Fibroblast of pulmonary artery (primary cell): ENCODE measurements around the gene SAMHD1.
"Not testable (repeated sequence)": the region's sequence is repeated elsewhere in the genome, so short reads cannot be mapped to it uniquely, and the experiment has no call there.

ENCODE experiments used
- DNase-seq: peaks from one replicate; pipeline ENCODE4 v3.0.0-alpha.2; 2010; ENCODE audit warnings: low read depth
- H3K4me3 ChIP-seq: replicated peaks from 2 replicates; pipeline ENCODE4 v1.5.1; 2011; ENCODE audit warnings: low read depth, mild to moderate bottlenecking, control low read depth, low read length, moderate library complexity
- TF ChIP-seq, protein P1 (sequence below): IDR thresholded peaks from 2 replicates; pipeline ENCODE4 v1.5.1; 2011; ENCODE audit warnings: mild to moderate bottlenecking, control low read depth, low read length, inconsistent platforms; ENCODE audit errors: missing control alignments

Gene SAMHD1

DNA sequence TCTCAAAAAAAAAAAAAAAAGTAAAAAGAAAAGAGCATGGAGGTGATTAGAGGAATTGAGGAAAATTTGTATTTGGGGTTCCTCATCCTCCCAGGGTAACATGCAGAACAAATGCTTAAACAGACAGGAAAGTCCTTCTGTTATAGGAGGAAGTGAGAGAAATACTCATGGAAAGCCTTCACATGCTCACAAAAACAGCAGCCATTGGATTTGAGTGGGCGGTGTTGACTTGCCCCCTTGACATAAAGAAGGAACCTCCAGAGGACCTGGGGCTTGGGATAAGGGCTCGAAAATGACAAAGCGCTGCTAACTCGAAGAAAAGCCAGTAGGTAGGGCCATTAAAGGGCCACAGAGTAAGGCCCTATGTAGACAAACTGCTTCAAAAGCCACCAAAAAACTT, 17.5 kb upstream of the SAMHD1 start:
- TF ChIP-seq, protein P1, sequence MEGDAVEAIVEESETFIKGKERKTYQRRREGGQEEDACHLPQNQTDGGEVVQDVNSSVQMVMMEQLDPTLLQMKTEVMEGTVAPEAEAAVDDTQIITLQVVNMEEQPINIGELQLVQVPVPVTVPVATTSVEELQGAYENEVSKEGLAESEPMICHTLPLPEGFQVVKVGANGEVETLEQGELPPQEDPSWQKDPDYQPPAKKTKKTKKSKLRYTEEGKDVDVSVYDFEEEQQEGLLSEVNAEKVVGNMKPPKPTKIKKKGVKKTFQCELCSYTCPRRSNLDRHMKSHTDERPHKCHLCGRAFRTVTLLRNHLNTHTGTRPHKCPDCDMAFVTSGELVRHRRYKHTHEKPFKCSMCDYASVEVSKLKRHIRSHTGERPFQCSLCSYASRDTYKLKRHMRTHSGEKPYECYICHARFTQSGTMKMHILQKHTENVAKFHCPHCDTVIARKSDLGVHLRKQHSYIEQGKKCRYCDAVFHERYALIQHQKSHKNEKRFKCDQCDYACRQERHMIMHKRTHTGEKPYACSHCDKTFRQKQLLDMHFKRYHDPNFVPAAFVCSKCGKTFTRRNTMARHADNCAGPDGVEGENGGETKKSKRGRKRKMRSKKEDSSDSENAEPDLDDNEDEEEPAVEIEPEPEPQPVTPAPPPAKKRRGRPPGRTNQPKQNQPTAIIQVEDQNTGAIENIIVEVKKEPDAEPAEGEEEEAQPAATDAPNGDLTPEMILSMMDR, result no peak
- H3K4me3 ChIP-seq, result no peak overlapping the region
- DNase-seq, result no peak

DNA sequence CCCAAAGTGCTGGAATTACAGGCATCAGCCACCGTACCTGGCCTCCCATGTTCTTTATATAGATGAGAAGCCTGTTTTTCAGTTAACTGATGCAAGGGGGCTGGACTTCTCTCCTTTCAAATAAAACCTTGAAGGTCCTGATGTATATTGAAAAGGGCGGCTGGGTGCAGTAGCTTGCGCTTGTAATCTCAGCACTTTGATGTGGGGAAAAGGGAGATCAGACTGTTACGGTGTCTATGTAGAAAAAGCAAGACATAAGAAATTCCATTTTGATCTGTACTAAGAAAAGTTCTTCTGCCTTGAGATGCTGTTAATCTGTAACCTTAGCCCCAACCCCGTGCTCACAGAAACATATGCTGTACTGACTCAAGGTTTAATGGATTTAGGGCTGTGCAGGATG, 16.1 kb upstream of the SAMHD1 start:
- no peak for DNase-seq
- H3K4me3 ChIP-seq, result no peak overlapping the region
- TF ChIP-seq, protein P1, result no peak

DNA sequence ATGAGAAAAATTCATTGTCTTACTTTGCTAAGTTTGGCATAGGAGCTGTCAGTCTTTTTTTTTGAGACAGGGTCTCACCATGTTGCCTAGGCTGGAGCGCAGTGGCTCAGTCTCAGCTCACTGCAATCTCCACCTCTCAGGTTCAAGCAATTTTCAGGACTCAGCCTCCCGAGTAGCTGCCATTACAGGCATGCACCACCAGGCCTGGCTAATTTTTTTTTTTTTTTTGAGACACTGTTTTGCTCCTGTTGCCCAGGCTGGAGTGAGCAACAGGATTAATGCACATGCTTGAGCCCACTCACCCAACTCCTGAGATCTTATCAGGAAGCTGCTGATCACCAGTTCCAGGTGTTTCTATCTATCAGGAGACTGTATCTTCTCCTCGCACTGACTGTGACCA, 15.5 kb upstream of the SAMHD1 start:
- DNase-seq, H3K4me3 ChIP-seq: not testable (repeated sequence)

DNA sequence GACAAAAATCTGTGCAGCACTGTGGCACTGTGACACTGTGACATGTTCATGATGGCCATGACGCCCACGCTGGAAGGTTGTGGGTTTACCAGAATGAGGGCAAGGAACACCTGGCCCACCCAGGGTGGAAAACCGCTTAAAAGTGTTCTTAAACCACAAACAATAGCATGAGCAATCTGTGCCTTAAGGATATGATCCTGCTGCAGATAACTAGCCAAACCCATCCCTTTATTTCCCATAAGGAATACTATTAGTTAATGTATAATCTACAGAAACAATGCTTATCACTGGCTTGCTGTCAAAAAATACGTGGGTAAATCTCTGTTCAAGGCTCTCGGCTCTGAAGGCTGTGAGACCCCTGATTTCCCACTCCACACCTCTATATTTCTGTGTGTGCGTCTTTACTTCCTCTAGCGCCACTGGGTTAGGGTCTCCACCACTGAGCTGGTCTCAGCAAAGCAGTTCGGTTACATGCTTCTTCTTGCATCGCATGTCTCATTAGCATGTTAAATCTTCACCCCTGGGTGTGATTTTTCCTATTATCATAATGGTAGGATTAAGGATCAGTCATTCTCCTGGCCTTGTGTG, 10.9 kb upstream of the SAMHD1 start:
- not testable (repeated sequence) for H3K4me3 ChIP-seq, DNase-seq

DNA sequence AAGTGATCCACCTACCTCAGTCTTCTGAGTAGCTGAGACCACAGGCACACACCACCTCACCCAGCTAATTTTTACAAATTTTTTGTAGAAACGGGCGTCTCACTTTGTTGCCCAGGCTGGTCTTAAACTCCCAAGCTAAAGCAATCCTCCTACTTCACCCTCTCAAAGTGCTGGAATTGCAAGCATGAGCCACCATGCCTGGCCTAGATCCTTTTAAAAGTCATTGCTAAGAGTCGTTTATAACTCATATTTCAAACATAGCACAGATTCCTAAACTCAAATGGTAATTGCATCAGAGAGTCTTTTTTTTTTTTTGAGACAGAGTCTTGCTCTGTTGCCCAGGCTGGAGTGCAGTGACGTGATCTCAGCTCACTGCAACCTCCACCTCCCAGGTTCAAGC, 7.7 kb upstream of the SAMHD1 start:
- TF ChIP-seq, protein P1, result no peak
- no peak for DNase-seq
- H3K4me3 ChIP-seq, result no peak overlapping the region

DNA sequence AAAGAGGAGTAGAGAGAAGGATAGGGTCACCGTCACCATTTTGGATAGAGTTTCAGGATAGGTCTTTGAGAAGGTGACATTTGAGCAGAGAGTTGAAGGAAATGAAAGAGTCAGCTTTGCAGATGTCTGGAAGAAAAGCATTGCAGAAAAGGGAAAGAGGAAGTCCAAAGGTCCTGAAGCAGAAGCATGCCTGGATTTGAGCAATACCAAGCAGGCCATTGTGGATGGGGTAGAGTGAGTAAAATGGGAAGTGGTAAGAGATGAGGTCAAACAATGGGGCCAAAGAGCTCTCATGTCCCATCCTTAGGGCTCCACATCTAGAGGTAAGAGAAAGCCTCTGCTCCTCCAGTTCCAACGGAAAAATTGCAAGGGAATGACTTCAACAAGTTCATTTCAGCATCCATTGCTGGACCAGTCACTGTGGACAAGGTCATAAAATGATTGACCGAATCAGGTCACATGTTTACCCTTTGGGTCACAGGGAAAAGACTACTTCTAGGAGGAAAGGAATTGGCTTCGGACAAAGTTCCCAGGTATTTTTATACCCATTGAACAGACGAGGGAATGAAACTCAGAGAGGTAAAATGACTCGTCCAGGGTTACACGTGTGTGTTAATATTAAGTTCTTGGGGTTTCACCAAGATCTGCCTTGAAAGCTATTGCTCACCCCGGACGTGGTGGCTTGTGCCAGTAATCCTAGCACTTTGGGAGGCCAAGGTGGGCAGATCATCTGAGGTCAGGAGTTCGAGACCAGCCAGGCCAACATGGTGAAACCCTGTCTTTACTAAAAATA, 6.6 kb upstream of the SAMHD1 start:
- H3K4me3 ChIP-seq, result no peak overlapping the region
- no peak for DNase-seq
- TF ChIP-seq, protein P1, result no peak

DNA sequence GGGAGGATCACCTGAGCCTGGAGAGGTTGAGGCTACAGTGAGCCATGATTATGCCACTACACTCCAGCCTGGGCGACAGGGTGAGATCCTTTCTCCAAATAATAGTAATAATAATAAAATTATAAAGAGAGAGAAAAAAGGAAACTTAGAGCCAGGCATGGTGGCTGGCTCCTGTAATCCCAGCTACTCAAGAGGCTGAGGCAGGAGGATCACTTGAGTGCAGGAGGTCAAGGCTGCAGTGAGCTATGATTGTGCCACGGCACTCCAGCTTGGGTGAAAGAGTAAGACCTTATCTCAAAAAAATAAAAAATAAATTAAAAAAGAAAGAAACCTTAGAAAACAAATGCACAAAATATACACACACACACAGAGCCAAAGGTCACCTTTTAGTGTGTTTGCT, 5.2 kb upstream of the SAMHD1 start:
- TF ChIP-seq, protein P1, result no peak
- DNase-seq, result no peak
- H3K4me3 ChIP-seq, result no peak overlapping the region

DNA sequence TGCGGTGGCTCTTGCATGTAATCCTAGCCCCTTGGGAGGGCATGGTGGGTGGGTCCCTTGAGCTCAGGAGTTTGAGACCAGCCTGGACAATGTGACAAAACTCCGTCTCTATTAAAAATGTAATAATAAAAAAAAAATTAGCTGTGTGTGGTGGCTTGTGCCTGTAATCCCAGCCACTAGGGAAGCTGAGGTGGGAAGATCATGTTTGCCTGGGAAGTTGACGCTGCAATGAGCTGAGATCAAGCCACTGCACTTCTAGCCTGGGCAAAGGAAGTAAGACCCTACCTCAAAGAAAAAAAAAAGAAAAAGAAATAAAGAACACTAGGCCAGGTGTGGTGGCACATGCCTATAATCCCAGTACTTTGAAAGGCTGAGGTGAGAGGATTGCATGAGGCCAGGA, 4.5 kb upstream of the SAMHD1 start:
- no peak for DNase-seq
- H3K4me3 ChIP-seq, result no peak overlapping the region
- TF ChIP-seq, protein P1, result no peak
